Mucosa of gallbladder (tissue), 1 donor: ENCODE measurements around the gene CCNK. TPM values are rescaled to one million over a fixed set of nuclear protein-coding genes. Genes with fewer than 3 reads are reported as not detected.
A peak's percentile ranks its signal among the peaks of the same experiment; 100 is the strongest.

Source experiments
- DNase-seq: peaks from one replicate; pipeline ENCODE4 v3.0.0-alpha.2; 2020; ENCODE audit warnings: low spot score
- total RNA-seq: library from RNA; stranded (reverse); gene quantifications from one replicate; pipeline ENCODE4 v1.2.1, GENCODE V29; 2021
- donor health status: DM: no; HTN: no; CAD: no.

Gene CCNK
- total RNA-seq, 1 donor from 2014 or later, result 45.5 TPM

GRCh38 chr14:99535908-99536778 lies 54.9 kb downstream of the CCNK start:
- DNase-seq, result no peak

GRCh38 chr14:99537399-99537798 lies 56.2 kb downstream of the CCNK start:
- no peak for DNase-seq

- DNase-seq, result no peak
These were observed 57.1 kb downstream of the CCNK start for GRCh38 chr14:99538275-99538674.

- DNase-seq, result no peak
These were observed 57.5 kb downstream of the CCNK start for GRCh38 chr14:99538733-99539132.

GRCh38 chr14:99539491-99539890 lies 58.3 kb downstream of the CCNK start:
- DNase-seq, result no peak

GRCh38 chr14:99540196-99541032 lies 59.2 kb downstream of the CCNK start:
- DNase-seq, result no peak

DNA sequence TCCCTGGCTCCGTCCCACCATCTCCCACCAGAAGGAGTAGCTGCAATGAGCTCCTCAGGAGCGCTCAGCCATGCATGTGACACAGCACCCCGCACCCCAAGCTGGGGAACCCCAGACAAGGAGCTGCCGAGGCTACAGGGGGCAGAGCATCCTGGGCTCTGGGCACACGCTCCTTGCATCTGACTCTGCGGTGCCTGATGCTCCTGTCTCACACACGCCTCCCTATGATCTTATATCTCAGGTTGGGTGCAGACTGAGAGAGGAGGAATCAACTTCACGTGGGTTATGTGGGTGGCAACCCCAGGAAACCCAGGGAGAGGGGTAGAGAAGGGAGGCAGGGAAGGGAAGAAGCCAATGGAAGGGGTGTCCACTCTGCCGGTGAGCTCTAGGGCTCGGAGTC lies 60.0 kb downstream of the CCNK start:
- DNase-seq, result no peak

DNA sequence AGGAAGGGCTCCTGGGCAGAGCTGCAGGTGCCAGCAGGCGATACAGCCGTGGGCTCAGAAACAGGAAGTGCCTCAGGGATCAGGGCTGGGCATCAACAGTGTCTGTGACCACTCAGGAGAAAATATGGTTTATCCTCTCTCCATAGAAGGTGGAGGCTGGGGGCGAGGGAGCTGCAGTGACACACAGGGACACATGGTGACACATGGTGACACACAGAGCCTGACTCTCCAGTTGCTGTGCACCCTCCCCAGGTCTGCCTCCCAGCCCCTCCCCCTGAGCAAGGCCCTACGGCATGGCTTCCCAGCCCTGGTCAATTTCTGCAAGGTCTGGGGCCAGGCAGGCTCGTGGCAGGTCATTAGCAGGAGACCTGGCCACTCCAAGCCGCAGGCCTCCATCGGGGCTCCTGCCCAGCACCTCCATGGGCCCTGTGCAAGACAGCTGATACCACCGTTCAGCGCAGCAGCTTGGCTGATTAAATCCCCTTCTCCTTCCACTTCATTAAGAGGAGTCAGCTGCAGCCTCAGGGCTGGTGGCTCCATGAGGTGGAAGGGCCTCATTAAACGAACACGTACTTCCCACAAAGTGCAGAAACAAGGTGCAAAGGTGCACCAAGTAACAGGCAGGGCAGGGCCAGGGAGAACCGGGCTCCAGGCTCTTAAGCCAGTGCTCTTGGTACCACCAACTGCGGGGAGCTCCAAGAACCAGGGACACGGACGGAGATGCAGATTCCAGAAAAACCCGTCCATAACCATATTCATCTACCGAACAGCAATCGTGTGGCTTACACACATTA lies 60.7 kb downstream of the CCNK start:
- no peak for DNase-seq

- DNase-seq, result no peak
These were observed 61.4 kb downstream of the CCNK start for GRCh38 chr14:99542566-99542965.

DNA sequence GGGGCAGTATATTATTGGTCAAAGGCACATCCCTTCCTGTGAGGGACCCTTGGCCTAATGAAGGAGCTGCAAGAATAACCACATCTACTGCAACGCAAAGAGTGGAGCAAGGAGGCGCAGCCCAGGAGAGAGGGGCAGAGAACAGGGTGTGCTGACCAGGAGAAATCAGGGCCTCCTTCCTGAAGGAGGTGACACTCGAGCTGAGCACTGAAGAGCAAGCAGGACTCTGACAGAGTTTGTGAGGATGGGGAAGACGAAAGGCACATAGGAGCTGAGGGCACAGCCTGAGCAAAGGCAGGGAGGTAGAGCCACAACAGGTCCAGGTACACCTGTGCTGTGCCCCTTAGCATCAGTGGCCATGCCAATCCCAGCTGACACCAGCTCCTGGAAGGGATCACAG lies 62.2 kb downstream of the CCNK start:
- DNase-seq, result no peak

- DNase-seq, result no peak
These were observed 62.8 kb downstream of the CCNK start for GRCh38 chr14:99543985-99544384.

GRCh38 chr14:99544991-99545390 lies 63.8 kb downstream of the CCNK start:
- no peak for DNase-seq

DNA sequence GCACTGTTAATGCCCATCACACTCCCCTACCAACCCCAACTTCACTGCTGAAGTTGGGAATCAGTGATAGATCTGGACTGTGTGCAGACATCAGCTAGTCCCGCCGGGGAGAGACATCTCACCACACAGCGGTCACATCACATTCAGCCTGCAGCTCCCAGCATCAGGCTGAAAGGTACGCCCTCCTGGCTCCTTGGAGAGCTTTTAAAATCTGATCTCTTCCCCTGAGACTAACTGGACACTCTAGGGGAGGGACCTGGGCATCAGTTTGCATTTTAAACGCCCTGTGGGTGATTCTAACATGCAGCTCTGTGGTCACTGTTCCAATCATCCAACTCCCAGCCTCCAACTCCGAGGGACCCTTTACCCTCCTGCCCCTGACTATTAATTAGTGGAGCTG lies 64.4 kb downstream of the CCNK start:
- no peak for DNase-seq

- no peak for DNase-seq
These were observed 65.1 kb downstream of the CCNK start for GRCh38 chr14:99546234-99546879.

- DNase-seq, result peak; percentile 42
These were observed 67.0 kb downstream of the CCNK start for GRCh38 chr14:99548255-99548654.

DNA sequence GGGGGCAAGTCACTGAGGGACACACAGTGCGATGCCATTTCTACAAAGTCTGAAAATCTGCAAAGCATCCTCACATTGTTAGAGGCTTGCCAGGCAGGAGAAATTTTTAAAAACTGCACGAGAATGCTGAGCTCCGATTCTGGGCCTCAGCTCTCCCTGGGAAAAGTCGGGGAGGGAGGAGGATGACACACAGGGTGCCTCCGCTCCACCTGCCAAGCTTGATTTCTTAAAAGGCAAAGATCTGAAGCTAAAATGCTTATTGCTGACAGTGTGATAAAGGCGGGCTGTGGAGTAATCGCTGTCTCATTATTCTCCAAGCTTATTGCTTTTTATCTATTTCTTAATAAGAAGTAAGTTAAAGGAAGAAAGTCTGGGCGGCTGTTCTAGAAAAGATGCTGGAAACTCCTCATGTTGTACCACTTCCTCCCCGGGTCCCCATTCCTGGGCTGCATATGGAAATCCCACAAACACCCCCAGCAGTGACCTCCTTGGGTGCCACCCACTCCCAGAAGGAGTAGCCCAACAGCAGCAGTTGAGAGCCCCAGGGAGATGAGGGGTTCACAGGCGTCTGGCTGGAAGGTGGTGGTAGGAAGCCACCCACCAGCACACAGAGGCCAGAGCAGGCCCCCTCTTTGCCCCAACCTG lies 67.8 kb downstream of the CCNK start:
- no peak for DNase-seq

GRCh38 chr14:99549684-99550083 lies 68.5 kb downstream of the CCNK start:
- no peak for DNase-seq

DNA sequence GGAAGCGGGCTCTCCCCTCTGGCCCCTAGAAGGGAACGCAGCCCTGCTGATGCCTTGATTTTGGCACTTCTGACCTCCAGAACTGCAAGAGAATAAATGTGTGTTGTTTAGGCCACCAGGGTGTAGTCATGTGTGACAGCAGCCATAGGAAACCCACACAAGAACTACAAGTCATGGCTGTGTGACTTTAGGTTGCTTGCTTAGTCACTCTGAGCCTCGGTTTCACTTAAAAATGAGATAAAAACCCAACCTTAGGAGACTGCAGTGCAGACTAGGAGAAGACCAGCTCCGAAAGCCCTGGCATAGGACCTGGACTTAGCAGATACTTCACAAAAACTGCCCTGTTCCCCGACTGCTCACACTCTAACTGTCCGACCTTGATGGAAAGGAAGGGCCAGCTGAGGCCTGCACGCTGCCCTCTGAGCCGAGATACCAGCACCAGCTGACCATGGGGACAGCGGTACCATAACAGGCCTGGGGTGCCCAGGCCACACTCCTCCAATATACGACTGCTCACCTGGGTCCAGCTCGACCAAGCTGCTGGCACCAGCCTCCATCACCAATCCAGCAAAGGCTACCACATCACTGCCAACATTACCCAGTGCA lies 69.3 kb downstream of the CCNK start:
- DNase-seq, result no peak

DNA sequence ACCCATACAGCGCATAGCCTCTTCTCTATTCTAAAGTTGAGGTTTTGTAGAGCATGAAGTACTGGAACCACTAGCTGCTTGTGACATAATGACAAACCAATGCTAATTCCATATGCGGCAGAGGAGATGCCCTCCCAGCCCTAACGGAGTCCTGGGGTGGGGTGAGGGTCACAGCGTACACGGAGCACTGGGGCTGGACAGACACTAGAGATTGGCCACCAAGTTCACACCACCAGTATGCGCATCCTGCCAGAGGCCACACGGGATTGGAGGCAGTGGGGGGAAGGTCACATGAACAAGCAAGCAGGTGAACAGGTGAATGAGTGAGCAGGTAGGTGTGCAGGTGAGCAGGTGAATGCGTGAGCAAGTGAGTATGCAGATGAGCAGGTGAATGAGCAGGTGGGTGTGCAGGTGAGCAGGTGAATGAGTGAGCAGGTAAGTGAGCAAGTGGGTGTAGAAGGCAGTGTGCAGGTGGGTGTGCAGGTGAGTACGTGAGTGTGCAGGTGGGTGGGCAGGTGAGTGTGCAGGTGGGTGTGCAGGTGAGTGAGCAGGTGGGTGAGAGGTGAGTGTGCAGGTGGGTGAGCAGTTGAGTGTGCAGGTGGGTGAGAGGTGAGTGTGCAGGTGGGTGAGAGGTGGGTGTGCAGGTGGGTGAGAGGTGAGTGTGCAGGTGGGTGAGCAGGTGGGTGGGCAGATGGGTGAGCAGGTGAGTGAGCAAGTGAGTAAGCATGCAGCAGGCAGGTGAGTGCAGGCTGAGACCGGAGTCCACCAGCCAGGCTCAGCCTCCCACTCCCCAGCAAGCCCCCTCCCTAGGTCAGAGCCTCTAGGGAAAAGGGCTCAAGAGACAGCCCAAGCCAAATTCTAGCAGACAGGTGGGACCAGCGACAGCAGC lies 70.1 kb downstream of the CCNK start:
- no peak for DNase-seq
